SH-SY5Y (cell line): ENCODE data around the gene ABHD12.

Experiments
- GATA2 ChIP-seq: IDR thresholded peaks from 2 replicates; pipeline ENCODE4 v1.6.1; 2011; ENCODE audit warnings: mild to moderate bottlenecking, low read depth, low read length
- GATA3 ChIP-seq: IDR thresholded peaks from 2 replicates; pipeline ENCODE4 v1.6.1; 2011; ENCODE audit warnings: low read depth, mild to moderate bottlenecking, low read length, moderate library complexity

DNA sequence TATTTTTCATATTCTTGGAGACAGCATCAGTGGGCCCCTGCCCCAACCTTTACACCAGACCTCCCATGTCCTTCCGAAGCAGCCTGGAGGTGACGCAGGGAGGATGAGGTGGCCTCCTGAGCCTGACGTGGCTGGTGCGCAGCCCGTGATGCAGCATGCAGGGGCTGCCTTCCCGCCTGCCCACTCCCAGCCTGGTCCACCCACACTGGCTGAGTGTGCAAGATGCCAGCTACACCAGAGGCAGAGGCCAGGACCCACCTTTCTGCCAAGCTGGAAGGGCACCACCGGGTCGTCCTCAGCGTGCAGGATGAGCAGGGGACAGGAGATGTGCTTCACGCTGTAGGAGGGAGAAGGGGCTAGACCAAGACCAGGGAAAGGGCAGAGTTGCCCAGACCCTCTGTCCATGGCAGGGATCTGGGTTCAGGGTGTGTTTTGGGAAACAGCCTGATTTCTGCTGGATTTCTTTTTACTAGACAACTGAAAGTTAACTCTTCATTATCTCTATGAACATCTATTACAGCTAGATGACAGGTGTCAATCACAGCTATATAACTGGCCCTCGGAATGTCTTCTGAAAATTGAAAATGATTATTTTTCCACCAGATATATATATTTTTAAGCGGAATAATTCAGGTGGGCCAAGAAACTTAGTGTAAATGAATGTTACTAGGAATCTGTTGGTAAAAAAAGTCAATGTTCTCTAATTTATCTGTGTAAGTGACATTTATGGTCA is 87.2 kb downstream of the ABHD12 start:
- TF ChIP-seq GATA2 = no peak
- TF ChIP-seq GATA3 = no peak
